Choroid plexus epithelial cell (primary cell): ENCODE results near the gene PRSS48.

ENCODE experiments used
- DNase-seq: peaks from one replicate; pipeline ENCODE4 v3.0.0-alpha.2; 2010; ENCODE audit warnings: low read depth
- H3K4me3 ChIP-seq: 2 replicates; pipeline ENCODE4 v1.5.1; 2011; ENCODE audit warnings: low read depth, mild to moderate bottlenecking, control low read depth, low read length, moderate library complexity
- CTCF ChIP-seq: conservative IDR thresholded peaks from 2 replicates; pipeline ENCODE4 v1.5.1; 2011; ENCODE audit warnings: low read depth, mild to moderate bottlenecking, control low read depth, inconsistent platforms, low read length, moderate library complexity

The PRSS48 gene

GRCh38 chr4:151324124-151324751 lies 47.3 kb downstream of the PRSS48 start:
- DNase-seq, result peak; percentile 4
- TF ChIP-seq CTCF, result no peak
- H3K4me3 ChIP-seq, result peak overlapping the region; percentile 76

GRCh38 chr4:151324752-151325110 lies 47.8 kb downstream of the PRSS48 start:
- peak; percentile 23 for DNase-seq
- TF ChIP-seq CTCF, result no peak
- peak overlapping the region; percentile 76 for H3K4me3 ChIP-seq

GRCh38 chr4:151325111-151325948 lies 48.4 kb downstream of the PRSS48 start, which contains the start of gene SH3D19:
Gene SH3D19 (minus strand): TSS chr4:151325605. CDS start chr4:151325352, 253 bp downstream.
- TF ChIP-seq CTCF, result no peak
- H3K4me3 ChIP-seq, result peak within 1 kb of the TSS; percentile 76
- DNase-seq, result peak; percentile 34

GRCh38 chr4:151325949-151326246 lies 48.9 kb downstream of the PRSS48 start:
- H3K4me3 ChIP-seq, result peak overlapping the region; percentile 76
- no peak for DNase-seq
- TF ChIP-seq CTCF, result no peak

GRCh38 chr4:151329217-151330007 lies 52.5 kb downstream of the PRSS48 start:
- DNase-seq, result no peak
- no peak for TF ChIP-seq CTCF
- H3K4me3 ChIP-seq, result no peak overlapping the region

- DNase-seq, result peak; percentile 49
- H3K4me3 ChIP-seq, result no peak overlapping the region
- no peak for TF ChIP-seq CTCF
Observed at GRCh38 chr4:151331276-151332042, 54.5 kb downstream of the PRSS48 start.
